ENCODE results near the gene NTM.
"Not testable (repeated sequence)": the region's sequence is repeated elsewhere in the genome, so short reads cannot be mapped to it uniquely, and the experiment has no call there.

NTM gene

DNA sequence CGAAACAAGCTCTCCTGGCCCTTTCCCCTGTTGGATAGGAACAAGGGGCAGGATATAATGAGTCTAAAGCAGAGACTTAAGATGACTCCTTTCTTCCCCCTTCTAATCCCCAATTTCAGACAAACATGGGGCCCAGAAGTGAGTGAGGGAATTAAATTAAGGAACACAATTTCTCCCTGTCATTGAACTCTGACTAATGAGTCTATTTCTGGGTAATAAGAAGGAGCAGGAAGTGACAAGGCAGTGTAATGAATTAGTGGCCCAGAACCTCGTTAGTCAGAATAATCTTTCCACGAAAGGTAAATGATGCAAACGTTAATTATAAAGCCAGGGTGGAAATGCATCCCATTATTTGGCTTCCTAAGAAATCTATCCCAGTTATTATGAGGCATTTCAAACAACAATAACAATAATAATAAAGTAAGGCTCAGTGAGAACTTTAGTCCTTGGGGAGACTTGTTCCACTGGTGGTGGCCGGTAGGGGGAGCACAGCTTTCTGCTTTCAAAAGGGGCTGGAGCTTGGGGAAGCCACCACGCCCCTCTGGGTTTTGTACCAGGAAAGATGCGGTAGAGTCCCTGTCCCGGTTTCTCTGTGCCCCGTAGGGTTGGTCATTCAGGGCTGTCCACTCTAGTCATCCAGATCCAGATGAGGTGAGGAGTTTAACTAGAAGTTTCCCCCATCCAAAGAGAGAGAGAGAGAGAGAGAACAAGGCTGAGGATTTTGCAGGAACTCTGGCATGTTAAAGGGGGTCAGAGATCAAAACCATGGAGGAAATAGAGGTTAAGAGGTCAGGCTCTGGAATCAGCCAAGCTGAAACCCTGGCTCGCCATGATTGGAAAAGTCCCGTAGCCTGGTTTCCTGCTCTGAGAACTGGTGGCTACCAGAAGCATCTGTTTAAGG lies 298.3 kb downstream of the NTM start:
- DNase-seq (ENCODE audit: low read depth), result no peak

DNA sequence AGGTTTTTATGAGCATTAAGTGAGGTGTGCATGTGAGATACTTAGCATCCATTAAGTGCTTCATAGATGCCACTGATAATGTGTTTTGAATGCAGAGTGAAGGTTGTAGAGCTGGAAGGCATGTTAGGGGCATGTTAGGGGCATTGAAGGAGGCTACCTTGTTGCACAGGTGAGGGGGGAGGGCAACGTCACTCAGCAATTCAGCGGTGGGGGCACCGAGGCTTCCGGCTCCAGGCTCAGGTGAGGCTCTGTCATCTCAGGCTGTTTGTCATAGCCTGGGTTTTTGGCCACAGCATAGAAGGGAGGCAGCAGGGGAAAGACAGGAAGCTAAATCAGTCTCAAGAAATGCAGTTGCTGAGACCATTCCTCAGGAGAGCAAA lies 299.0 kb downstream of the NTM start:
- no peak for DNase-seq (ENCODE audit: low read depth)

DNA sequence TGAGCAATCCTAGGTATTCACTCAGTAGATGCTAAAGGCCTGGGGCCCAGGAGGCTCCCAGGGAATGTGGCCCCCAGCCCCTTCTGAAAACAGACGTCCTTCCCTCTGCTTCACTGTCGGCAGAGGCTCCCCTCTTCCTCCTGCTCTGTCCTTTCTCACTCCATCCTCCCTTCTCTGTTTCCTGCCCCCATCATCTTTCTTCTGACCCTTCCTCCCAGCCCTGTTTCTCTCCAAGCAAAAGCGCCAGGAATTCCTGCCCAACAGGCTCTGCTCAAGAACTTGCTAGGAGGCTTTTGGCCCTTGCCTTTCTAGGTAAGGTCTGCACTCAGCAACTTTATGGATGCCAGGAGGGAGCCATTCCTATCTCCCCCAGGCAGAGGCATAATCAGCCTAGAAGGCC lies 300.5 kb downstream of the NTM start:
- DNase-seq (ENCODE audit: low read depth), result no peak

DNA sequence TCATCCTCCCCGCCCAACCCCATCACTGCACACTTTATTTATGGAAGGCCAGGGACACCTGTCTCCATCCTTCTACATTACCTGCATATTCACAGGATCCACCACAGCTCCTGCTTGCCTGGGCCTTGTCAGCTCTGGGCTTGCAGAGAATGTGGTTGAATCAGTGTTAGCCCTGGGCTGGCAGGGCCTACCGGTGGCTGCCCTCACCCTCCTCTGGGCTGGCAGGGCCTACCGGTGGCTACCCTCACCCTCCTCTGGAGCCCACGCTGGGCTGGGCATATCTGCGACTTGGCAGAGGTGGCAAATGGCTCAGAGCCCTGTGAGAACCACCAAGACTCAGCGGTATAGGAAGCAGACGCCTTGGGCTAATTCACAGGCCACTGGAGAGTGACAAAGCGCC lies 300.9 kb downstream of the NTM start:
- no peak for DNase-seq (ENCODE audit: low read depth)

DNA sequence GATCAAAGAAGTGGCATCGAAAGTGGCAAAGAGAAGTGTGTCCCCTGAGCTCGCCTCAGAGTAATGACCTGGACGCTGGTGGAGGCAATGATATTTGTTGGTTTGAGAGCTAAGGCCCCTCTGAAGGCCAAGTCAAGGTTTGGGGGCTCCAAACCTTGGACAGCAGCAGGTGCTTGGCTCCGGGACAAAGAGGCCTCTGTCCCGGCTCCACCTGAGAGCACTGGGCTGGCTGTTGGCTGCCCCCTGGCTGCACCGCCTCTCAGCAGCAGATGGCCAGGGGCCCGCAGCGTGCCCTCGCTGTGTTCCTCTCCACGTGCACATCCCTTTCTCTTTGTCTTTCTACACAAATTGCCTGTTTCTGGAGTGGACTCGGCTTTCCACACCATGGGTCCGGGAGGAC lies 301.3 kb downstream of the NTM start:
- no peak for DNase-seq (ENCODE audit: low read depth)

DNA sequence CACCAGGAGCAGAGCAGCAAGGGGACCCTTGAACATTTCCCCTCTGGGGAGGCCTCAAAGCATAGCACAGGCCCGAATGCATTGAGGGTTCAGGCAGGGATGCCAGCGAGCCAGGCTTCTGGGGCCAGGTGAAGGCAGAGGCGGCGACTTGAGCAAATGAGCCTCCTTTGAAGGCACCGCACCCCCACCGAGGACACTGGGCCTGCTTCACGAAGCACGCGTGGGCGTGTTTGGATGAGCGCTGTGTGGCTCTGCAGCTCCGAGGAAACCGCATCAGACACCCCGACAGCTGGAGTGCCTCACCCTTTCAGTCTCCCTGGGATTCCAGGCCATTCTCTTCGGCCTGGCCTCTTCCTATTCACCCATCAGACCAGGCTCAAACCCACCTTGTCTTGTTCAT lies 301.8 kb downstream of the NTM start:
- no peak for DNase-seq (ENCODE audit: low read depth)

DNA sequence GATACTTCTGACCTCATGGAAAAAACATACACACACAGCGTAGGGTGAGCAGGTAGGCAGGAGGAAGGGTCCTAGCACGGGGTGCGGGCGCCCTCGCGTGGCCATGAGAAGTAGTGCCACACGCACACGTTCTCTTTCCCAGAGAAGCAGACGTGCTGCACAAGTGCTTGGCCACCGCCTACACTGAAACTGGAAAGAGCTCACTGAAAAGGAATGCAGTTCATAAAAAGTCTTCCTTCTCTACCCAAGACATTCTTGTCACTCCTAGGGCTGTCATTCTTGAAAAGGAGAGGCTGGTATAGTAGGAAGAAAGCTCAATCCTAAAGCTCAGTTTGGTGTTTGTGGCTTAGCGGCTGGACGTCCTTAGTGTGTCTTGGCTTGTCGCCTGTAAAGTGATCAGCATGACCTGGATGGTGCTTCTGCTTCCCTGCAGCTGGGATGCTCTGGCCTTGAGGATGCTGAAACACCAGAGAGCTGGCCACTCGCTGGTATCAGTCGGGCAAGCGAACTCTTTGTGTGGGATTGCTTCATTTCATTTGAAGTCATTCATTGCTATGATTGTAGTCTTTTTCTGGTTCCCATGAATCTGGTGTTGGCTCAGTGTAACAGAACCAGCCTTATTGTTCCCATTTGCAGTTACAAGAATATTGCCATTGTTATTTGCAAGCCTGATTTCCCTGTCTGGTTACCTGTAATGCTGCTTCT lies 303.8 kb downstream of the NTM start:
- DNase-seq (ENCODE audit: low read depth), result no peak

DNA sequence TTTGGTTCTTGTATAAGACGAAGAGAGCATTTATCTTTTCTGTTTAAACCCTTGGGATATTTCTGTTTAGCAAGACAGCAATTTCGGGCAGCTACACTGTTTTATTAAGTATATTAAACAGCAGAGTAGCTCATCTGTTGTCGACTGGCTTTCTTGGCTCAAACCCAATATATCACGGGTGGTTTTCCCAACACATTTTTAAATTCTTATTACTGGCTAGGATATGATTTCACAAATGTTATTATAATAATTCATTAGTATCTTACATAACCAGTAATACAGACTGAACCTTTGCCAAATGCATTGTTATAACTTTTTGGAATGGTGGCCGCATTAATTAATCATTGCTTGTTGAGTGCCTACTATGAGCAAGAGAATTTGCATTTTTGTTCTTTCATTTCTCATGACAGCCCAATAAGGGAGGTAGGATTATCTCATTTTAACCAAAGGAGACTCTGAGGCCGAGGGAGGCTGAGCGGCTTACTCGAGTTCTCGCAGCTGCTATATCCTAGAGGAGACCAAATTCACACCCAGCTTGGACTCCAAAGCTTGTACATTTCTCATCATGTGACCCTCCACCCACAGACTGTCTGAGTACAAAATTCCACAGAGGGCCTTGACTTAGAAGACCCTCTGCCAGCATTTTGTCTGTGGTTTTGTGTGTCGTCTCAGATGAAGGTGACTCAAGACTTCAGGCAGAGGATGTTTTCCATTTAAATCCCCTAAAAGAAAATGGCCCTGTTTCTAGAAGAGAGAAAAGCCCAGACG lies 304.9 kb downstream of the NTM start:
- no peak for DNase-seq (ENCODE audit: low read depth)

DNA sequence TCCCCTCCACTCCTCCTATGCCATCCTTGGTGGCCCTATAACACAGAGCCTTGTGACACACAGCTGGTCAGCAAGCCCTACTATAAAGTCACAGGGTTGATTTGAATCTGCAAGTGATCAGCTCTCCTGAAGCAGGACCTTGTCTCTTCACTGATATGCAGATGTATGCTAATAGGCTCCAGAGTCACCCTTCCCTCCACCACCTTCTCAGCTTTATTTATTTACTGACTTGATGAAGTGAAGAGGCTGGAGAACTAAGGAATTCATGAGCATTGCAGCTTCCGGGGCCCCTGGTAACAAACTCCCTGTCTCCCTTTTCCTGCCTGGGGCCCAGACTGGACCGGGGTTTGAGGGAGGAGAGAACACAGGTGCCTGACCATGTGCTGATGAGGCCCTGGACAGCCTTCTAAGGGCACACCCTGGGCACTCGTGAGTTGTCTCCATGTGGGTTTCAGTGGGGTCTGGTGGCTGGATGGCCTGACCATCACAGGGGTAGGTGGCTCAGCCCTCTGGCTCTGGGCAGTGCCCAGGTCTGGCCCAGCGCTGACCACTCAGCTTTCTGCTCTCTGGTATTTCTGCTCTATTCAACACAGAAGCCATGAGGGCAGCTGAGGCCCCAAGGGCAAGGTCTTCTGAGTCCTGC lies 307.5 kb downstream of the NTM start:
- DNase-seq (ENCODE audit: low read depth), result no peak

DNA sequence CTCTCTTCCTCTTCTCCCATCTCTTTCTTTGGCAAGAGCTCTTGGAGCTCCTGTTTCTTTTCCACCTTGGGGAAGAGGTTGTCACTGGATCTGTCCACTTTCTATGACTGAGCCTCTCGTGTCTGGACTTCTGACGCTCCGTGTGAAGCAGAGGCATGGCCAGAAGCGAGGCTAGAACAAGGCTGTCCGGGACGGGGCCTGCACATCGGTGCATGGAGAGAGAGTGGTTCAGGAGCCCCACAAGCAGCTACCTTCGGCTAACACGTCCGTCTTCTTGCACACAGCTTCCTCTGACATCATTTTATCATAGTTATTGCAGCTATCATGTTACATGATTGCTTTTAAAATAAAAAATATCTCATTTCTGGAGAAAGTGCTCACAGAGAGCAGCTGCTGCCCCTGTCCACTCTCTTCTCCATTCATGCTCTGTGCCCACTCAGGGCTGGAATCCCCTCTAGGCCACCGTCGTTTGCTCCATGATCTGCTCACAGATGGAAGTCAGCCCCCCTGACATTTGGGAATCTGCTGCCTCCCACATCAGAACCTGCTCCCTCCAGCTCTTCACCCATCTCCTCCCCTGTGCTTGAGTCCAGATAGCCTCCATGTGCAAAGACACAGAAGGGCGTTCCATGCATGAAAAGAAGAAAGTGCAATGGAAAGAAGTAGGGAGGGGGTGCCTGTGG lies 308.4 kb downstream of the NTM start:
- no peak for DNase-seq (ENCODE audit: low read depth)

DNA sequence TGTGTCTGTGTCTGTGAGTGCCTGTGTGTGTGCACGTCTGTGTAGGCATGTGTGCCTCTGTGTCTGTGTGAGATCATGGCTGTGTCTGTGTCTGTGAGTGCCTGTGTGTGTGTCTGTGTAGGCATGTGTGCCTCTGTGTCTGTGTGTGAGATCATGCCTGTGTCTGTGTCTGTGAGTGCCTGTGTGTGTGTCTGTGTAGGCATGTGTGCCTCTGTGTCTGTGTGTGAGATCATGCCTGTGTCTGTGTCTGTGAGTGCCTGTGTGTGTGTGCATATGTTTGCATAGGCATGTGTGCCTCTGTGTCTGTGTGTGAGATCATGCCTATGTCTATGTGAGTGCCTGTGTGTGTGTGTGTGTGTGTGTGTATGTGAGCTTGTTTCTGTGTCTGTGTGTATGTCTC lies 310.0 kb downstream of the NTM start:
- not testable (repeated sequence) for DNase-seq (ENCODE audit: low read depth)

DNA sequence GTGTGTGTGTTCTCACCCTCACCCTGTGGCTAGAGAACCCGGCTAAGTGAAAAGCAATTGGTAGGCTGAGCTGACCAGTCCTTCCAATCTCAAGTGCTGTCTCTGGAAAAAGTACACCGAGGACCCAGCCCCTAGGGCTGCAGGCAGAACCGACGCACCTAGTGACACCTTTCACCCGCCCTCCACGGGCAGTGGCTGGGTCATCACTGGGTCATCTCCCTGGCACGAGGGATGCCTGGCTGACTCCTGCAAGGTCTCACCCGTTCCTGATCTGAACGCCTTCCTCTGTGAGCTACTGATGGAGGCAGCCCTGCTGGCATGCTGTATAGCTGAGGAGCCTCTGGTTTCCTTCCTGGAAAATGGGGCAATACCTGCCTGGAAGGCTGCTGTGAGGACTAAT lies 311.5 kb downstream of the NTM start:
- no peak for DNase-seq (ENCODE audit: low read depth)

DNA sequence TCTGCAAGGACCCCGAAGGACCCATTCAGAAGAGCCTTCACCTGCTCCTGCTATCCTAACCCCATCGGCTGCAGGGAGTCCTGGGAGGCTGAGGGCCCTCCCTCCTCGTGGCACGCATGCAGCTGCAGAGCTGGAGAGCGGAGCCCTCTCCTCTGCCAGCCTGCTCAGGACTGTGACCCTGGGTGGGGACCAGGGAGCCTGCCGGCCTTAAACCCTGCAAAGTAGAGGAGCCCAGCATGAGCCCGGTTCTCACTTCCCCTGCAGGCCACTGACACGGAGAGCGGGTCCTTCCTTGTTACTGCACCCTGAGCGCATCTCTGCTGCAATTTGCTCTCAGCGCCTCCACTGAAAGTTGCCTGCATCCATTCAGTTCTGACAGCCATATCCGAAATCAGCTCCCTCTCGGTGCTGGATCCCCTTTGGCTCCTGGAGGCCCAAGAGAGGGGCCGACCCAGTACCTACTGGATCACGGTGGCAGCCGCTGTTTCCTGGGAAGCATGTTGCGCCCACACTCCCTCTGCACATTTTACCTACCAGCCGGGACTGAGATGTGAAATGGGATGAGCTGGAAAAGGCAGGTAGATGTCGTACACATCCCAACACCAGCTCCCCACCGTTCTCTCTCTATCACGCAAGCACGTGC lies 312.1 kb downstream of the NTM start:
- no peak for DNase-seq (ENCODE audit: low read depth)

DNA sequence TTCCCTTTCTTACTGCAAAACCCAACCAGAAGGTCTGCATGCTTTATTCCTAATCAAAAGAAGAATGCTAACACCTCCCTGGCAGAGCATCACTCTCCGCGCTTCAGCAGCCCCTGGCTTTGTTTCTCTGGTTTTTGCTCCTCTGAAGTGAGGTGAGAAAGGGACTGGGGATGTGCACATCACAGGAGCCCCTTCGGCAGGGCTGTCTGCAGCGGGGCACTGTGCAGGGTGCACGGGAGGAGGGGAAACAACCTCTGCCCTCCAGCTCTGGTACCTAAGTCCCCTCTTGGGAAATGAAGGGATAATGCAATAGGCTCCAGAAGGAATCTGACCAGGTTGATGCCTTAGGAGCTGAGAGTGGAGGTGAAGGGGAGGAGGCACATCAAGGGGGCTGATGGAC lies 312.7 kb downstream of the NTM start:
- DNase-seq (ENCODE audit: low read depth), result no peak

DNA sequence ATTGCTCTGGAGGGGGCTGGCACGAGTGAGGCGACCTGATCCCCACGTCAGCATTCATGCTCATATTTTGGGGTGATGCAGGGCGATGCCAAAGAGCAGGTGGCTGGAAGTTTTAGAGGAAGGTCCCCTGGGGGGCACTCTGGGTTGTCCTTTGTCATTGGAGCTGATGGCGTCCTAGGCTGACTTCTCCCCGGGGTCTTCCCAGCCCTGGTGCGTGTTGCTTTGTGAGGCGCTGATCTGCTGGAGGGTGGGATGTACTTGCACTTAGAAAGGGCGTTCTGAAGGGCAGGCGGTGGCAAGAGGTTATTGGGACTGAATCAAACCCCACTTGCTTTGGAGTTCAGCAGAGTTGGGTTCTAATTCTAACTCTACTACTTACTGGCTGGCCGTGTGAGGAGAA lies 313.3 kb downstream of the NTM start:
- DNase-seq (ENCODE audit: low read depth), result no peak

DNA sequence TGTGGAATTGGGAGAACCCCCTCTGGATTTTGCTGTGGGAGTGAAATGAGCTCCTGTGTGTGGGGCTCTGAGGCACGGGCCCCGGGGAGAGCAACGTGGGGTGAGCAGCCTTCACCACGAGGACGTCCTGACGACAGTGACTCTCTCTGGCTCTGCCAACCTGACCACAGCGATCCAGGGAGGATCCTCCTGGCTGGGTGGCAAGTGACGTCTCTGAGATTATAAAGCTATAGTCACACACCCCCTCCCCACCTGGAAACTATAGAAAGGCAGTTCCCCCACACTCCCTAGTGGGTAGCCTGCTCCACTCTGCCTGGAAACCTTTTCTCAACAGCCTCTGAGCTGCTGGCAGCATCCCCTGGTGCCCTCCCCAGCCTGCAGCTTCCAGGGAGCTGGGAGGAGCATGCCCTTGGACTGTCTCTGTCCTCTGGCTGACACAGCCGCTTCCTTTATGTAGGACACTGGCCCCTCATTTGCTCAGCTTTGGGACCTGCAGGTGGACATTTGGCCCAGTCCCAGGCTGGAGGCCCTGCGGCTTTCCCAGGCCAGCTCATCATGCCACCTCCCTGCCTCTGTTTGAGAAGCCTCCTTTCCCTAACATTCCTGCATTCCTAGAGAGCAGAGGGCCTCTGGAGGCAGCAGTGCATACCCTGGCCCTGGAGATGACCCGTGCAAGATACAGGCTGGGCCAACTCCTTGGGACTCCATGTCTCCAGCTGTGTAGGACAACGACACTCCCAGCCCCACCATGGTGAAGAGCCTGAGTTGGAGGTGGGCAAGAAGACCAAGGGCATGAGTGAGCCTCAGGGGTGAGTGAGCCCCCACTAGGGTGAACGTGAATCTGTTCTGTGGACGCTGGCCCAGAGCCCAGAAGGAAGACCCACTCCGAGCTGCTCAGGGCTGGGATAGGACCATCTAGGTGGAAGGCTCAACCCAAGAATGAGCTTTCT lies 314.0 kb downstream of the NTM start:
- DNase-seq (ENCODE audit: low read depth), result no peak

DNA sequence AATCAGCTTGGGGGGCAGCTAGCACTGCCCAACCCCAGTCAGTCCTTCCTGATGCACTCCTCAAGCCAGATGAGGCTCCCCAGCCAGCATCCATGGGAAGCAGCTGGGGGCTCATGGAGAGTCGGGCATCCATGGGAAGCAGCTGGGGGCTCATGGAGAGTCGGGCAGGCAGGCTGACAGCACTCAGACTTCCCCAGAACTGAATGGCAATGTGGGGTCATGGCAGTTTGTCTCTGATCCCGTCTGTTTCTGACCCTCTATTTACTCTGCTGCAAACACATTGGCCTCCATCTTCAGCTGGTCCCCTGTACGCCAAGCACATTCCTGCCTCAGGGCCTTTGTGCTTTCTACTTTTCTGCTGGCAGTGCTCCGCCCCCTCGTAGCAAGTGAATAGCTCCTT lies 314.8 kb downstream of the NTM start:
- DNase-seq (ENCODE audit: low read depth), result no peak

DNA sequence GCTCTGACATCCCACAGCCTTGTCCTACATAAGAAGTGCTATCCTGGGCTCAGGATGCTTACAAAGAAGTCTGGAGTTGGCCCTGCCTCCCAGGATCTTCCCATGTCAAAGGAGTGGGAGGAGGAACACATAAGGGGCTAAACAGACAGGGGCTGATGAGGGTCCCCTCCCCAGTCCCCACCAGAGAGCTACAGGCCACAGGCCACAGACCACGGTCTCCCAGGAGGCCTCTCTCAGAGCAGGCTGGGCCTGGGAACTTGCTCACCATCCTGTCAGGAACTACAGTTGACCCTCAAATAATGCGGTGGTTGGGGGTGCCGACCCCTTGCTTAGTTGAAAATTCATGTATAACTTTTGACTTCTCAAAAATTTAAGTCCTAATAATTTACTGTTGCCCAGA lies 315.5 kb downstream of the NTM start:
- DNase-seq (ENCODE audit: low read depth), result no peak

DNA sequence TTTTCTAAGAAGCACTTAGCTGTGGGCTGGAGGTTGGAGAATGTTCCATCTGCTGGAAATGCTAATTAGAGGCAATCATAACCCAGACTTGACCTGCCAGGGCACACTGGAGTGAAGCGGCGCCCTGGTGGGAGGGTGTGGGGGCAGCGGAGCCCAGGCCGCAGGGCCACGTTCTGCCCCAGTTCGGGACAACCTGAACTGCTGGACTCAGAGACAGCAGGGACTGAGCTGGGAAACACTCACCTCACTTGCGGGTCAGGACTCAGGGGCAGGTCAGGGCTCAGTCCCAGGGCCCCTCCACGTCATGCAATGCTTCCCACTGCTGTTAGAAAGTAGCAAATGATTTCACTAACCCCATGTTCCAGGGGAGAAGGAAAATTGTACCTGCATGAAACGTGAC lies 316.4 kb downstream of the NTM start:
- no peak for DNase-seq (ENCODE audit: low read depth)

All from activated T-helper 9 cell treated with anti-CD3 and anti-CD28 coated beads, Interleukin-2, amount 50 U/mL, for 16 hours (primary cell).